GOT3 (cell line): ENCODE data around the gene KIF19.
"Not testable (repeated sequence)": the region's sequence is repeated elsewhere in the genome, so short reads cannot be mapped to it uniquely, and the experiment has no call there.

Experiments
- DNase-seq: peaks from one replicate; lab custom pipeline; 2025; ENCODE audit warnings: mixed read lengths; lab: John Stamatoyannopoulos, UW

The KIF19 gene

GRCh38 chr17:74389937-74390679 lies 64.1 kb downstream of the KIF19 start:
- DNase-seq, result no peak

GRCh38 chr17:74390680-74391653 lies 64.9 kb downstream of the KIF19 start:
- no peak for DNase-seq

DNA sequence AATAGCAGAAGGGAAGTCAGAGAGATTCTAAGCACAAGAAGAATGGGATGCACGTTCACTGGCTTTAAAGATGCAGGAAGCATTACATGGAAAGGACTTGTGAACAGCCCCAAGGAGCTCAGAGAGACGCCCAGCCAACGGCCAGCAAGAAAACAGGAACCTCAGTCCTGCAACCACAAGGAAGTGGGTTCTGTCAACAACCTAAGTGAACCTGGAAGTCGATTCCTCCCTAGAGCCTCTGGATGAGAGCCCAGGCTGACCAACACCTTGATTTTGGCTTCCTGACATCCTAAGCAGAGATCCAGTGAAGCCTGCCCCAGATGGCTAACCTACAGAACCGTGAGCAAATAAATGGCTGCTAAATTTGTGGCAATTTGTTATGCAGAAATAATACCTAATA lies 65.7 kb downstream of the KIF19 start:
- no peak for DNase-seq

DNA sequence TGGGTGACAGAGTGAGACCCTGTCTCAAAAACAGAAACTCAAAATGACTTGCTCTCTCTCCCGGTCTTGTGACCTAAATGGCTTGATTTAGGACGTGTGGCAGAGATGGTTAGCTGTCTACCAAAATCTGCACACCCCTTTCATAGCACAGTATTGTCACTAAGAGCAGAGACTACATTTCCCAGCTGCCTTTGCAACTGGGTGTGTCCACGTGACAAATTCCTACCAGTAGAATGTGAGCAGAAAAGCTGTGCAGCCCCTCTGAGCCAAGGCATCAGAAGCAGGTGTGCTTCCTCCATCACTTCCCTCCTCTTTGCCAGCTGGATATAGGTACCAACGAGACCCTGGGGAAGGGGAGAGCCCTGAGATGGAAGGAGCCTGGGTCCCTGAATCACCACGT lies 66.8 kb downstream of the KIF19 start:
- no peak for DNase-seq

GRCh38 chr17:74393346-74393942 lies 67.4 kb downstream of the KIF19 start:
- DNase-seq, result no peak

DNA sequence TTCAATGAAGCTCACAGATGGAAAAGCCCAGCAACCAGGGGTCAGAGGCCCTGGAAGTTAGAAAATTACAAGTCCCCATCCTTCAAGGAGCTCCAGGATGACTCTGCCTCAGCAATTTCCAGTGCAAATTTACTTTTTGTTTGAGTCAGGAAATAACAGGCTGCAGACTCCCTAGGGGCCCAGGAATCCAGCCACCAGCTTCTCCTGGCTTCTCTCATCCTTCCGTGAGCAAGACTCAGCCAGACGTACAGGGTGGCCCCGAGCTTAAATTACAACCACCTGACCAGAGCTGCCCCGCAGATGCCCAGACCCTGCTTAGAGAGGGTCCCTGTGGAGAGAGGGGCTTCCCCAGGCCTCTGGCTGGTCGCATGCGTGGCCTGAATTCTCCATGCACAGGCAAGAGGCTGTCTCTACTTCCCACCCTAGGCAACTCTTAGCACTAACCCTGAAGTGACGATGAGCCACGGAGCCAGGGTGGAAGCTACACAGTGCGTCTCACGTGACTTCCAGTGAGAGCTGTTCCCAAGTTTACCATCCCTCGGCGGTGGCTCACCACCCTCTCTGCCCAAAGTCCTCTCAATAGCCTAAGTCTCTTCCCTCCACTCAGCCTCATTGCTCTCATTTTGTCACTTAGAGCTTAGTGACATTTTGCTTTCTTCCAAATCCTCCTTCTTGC lies 68.4 kb downstream of the KIF19 start:
- no peak for DNase-seq

- DNase-seq, result no peak
Observed at GRCh38 chr17:74394977-74395376, 69.0 kb downstream of the KIF19 start.

DNA sequence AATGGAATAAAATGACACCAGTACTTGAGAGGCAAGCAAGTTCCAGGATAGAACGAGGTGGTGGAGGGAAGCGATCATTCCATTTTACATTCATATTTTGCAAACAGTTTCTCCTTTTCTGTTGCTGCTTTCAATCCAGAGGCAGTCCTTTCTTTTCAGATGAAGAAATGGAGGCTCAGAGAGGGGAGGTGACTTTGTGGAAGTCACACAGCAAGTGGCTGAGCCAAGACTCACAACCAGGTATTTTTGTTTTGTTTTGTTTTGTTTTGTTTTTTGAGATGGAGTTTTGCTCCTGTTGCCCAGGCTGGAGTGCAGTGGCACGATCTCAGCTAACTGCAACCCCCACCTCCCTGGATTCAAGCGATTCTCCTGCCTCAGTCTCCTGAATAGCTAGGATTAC lies 70.5 kb downstream of the KIF19 start:
- DNase-seq, result no peak

DNA sequence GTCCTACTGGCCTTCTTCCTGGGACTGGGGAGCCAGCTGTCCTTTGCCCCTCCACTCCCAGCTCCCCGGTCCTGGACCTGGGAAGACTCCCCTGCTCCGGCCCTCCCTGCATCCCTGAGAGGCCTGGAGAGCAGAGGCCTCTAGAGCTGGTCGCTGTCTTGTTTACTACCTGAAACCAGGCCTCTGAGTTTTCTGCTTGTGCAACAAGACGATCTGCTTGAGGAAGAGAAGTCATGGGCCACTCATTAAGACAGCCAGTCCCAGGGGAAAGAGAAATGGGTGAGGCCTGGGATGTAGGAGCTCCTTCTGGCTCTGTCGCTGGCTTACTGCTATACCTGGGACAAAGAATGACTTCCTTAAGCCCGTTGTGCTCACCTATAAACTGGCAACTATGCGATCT lies 76.0 kb downstream of the KIF19 start:
- DNase-seq, result no peak

- no peak for DNase-seq
Observed at GRCh38 chr17:74403512-74404137, 77.6 kb downstream of the KIF19 start.

DNA sequence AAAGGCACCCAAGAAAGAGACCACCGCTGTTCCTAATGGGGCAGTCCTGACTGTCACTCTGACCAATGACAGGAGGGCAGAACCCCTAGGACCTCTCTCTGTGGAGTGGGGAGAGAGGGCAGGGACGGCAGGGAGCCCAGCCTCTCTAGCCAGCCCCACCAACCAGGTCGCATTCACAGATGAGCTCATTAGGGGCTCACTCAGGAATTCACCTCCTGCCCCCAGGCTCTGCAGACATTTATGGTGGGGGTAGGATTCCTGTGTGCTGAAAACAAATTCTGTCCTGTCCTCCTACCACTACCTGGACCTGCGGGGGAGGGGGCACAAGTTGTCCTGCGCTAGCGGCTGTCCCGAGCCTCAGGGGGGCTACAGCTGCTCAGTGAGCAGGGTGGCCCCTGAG lies 78.2 kb downstream of the KIF19 start:
- no peak for DNase-seq

DNA sequence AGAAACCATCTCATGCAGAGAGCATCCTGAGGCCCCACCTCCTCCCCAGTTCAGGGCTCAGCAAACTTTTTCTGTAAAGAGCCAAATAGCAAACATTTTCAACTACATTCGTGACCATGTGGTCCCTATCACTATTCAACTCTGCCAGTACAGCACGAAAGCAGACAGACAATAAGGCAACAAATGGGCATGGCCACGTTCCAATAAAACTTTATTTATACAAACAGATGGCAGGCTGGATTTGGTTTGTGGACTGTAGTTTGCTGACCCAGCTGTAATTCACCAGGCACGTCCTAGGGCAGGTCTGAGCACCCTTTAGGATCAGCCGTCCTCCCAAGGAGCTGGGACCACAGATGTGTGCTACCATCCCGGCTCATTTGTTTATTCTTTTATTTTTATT lies 78.8 kb downstream of the KIF19 start:
- DNase-seq, result no peak

DNA sequence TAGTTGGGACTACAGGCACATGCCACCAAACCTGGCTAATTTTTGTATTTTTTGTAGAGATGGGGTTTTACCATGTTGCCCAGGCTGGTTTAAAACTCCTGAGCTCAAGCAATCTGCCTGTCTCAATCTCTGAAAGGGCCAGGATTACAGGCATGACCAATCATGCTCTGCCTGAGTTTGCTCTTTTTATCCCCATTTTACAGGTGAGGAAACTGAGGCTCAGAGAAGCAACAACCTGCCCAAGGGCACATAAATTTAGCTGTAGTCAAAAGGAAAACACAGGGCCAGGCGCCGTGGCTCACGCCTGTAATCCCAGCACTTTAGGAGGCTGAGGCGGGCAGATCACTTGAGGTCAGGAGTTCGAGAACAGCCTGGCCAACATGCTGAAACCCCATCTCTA lies 79.3 kb downstream of the KIF19 start:
- not testable (repeated sequence) for DNase-seq
